ENCODE measurements around the gene RAB13. TPM values are rescaled to one million over a fixed set of nuclear protein-coding genes. Genes with fewer than 3 reads are reported as not detected.

The RAB13 gene
- total and polyA plus RNA-seq, 12 donors, result 42.9 to 114 (median 58.1) TPM

DNA sequence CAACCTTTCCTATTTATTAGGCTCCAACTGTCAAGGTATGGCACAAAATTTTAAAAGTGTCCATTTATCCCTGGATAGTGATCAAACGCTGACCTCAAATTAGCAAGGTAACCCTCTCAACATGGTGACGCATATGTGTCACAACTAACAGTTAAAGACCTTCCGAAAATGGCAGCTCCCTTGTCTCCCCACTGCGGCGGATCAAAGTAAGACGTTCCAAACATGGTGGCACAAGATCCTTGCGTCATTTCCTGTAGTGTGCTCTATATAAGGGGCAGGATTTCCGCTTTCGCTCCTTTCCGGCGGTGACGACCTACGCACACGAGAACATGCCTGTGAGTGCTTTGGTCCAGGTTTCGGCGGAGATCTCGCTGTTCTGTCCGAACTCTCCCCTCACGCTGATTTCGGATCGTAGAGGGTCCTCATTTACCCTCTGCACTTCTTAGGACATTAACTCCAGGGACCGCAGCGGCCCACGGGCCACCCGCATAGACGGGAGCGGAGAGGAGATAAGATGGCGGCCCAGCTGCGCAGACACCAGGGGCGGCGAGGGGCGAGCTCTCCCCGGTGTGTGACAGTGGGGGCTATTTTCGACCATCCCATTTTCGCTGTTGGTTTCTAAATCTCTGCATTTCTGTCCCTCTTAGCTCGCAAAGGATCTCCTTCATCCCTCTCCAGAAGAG is 4.5 kb upstream of the RAB13 start, which contains the start of gene RPS27:
TSS of gene RPS27 (plus strand) at position 295 of the 683 bp plus-strand sequence. CDS start at position 330, 35 bp downstream.
- peaks cover 4 to 59% (median 39%) of the 10 kb centered on the region in 9 donors for H3K4me1 ChIP-seq
- H3K4me3 ChIP-seq, result peak within 1 kb of the TSS; percentile 67 to 90 (median 81)
- peak; percentile 74 to 97 for DNase-seq
- peak; percentile 81 to 91 (median 86) for ATAC-seq
- H3K27me3 ChIP-seq, result no peaks in the 10 kb centered on the region
- intact Hi-C loops (cut with DNase I), result loop anchor here in 3 of 10 donors (5.0 to 10.0 kb wide), 5 partner anchors 187 to 284 kb away; partner anchors contain the start of gene HAX1 (in 2 of the 3)
- peaks cover 0 to 44% (median 20%) of the 10 kb centered on the region in 9 donors for H3K36me3 ChIP-seq
- H3K9me3 ChIP-seq, result no peaks in the 10 kb centered on the region
- 0 to 1% methylated on average over 36 of the region's 36 CpGs for WGBS, 2 donors
- peak within 1 kb of the TSS; percentile 84 to 98 (median 92) for H3K27ac ChIP-seq
- TF ChIP-seq CTCF (IDR thresholded peaks at IDR 0.05), result peak in 1 of 9 donors; percentile 12

GRCh38 chr1:153987621-153988020 is 1.5 kb upstream of the RAB13 start:
- no peak overlapping the region for H3K4me3 ChIP-seq
- peaks cover 12 to 58% (median 41%) of the 10 kb centered on the region in 9 donors for H3K4me1 ChIP-seq
- ATAC-seq, result no peak
- H3K9me3 ChIP-seq, result no peaks in the 10 kb centered on the region
- peaks cover 0 to 28% (median 3%) of the 10 kb centered on the region in 9 donors for H3K36me3 ChIP-seq
- no peak for DNase-seq
- no peaks in the 10 kb centered on the region for H3K27me3 ChIP-seq
- WGBS, 2 donors, result 92% methylated on average over 7 to 8 of the region's 8 CpGs
- H3K27ac ChIP-seq, result peak overlapping the region in 1 of 10 donors; percentile 89
- no peak for TF ChIP-seq CTCF (IDR thresholded peaks at IDR 0.05)
- intact Hi-C loops (cut with DNase I), result loop anchor here (2.0 to 10.0 kb wide), 8 partner anchors 190 to 480 kb away; partner anchors contain the start of genes NPR1 (in 8 of the 10) and ILF2 (in 3 of the 10)

GRCh38 chr1:153985341-153985912 is 712 bp downstream of the RAB13 start:
- peaks cover 8 to 49% (median 24%) of the 10 kb centered on the region in 9 donors for H3K4me1 ChIP-seq
- peaks cover 0 to 33% (median 0%) of the 10 kb centered on the region in 9 donors for H3K36me3 ChIP-seq
- TF ChIP-seq CTCF (IDR thresholded peaks at IDR 0.05), result no peak
- 16 to 17% methylated on average over 7 of the region's 7 CpGs for WGBS, 2 donors
- H3K4me3 ChIP-seq, result peak overlapping the region; percentile 53 to 74 (median 68)
- no peak for DNase-seq
- H3K27me3 ChIP-seq, result no peaks in the 10 kb centered on the region
- H3K27ac ChIP-seq, result peak overlapping the region; percentile 38 to 91 (median 88)
- H3K9me3 ChIP-seq, result no peaks in the 10 kb centered on the region
- ATAC-seq, result peak in 5 of 8 donors; percentile 2 to 55 (median 4)
- intact Hi-C loops (cut with DNase I), result loop anchor here in 9 of 10 donors (5.0 to 10.0 kb wide), 6 partner anchors 188 to 478 kb away; partner anchors contain the start of genes NPR1 (in 6 of the 9) and ILF2 (in 3 of the 9)

Data from heart right ventricle (tissue), 16 donors.